ENCODE measurements around the gene ENO1. TPM values are rescaled to one million over a fixed set of nuclear protein-coding genes. Genes with fewer than 3 reads are reported as not detected.

The ENO1 gene
- total and polyA plus RNA-seq, 9 of the 15 experiments (the other 6 are each of a cell fraction or from before 2014, with no cell fraction given): 2,249 to 7,472 (median 2,868) TPM

DNA sequence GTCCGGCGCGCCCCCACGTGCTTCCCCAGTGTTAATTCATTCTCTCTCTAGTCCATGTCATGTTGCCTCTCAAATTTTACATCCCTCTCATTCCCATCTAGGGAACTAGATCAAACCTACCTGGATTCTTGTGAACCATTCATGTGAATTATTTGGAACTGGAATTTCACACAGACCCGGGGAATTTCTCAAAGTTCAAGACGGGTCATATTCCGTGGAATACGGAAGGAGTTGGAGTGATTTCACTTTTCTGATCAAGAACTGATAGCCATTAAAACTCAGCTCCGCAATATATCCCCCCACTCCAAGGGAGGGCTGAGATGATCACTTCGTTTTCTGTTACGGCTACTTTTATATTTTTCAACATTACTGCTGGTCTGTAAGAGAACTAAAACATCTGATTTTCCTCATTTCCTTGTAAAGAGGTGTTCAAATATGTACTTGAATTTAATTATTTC, 1.0 kb upstream of the ENO1 start (continued):
- TF ChIP-seq, protein P1, sequence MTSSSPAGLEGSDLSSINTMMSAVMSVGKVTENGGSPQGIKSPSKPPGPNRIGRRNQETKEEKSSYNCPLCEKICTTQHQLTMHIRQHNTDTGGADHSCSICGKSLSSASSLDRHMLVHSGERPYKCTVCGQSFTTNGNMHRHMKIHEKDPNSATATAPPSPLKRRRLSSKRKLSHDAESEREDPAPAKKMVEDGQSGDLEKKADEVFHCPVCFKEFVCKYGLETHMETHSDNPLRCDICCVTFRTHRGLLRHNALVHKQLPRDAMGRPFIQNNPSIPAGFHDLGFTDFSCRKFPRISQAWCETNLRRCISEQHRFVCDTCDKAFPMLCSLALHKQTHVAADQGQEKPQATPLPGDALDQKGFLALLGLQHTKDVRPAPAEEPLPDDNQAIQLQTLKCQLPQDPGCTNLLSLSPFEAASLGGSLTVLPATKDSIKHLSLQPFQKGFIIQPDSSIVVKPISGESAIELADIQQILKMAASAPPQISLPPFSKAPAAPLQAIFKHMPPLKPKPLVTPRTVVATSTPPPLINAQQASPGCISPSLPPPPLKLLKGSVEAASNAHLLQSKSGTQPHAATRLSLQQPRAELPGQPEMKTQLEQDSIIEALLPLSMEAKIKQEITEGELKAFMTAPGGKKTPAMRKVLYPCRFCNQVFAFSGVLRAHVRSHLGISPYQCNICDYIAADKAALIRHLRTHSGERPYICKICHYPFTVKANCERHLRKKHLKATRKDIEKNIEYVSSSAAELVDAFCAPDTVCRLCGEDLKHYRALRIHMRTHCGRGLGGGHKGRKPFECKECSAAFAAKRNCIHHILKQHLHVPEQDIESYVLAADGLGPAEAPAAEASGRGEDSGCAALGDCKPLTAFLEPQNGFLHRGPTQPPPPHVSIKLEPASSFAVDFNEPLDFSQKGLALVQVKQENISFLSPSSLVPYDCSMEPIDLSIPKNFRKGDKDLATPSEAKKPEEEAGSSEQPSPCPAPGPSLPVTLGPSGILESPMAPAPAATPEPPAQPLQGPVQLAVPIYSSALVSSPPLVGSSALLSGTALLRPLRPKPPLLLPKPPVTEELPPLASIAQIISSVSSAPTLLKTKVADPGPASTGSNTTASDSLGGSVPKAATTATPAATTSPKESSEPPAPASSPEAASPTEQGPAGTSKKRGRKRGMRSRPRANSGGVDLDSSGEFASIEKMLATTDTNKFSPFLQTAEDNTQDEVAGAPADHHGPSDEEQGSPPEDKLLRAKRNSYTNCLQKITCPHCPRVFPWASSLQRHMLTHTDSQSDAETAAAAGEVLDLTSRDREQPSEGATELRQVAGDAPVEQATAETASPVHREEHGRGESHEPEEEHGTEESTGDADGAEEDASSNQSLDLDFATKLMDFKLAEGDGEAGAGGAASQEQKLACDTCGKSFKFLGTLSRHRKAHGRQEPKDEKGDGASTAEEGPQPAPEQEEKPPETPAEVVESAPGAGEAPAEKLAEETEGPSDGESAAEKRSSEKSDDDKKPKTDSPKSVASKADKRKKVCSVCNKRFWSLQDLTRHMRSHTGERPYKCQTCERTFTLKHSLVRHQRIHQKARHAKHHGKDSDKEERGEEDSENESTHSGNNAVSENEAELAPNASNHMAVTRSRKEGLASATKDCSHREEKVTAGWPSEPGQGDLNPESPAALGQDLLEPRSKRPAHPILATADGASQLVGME (CRISPR knock-in tag; IDR thresholded peaks at IDR 0.05): no peak
- TF ChIP-seq ZNF584 (CRISPR knock-in tag; IDR thresholded peaks at IDR 0.05; ENCODE audit: low read depth): no peak
- TF ChIP-seq PHB (CRISPR knock-in tag; IDR thresholded peaks at IDR 0.05): no peak
- no peak for TF ChIP-seq KAT2B (IDR thresholded peaks at IDR 0.05; ENCODE audit: low read depth, low read length)
- no peak for TF ChIP-seq TCF3 (CRISPR knock-in tag; IDR thresholded peaks at IDR 0.05)
- TF ChIP-seq NR4A1 (CRISPR knock-in tag; IDR thresholded peaks at IDR 0.05): no peak
- TF ChIP-seq NR4A1 (tag; IDR thresholded peaks at IDR 0.05): no peak
- TF ChIP-seq SMARCB1 (IDR thresholded peaks at IDR 0.05; ENCODE audit: insufficient read length, low read depth): no peak
- no peak for TF ChIP-seq GABPB1 (CRISPR knock-in tag; IDR thresholded peaks at IDR 0.05)
- no peak for TF ChIP-seq ZFX (CRISPR knock-in tag; IDR thresholded peaks at IDR 0.05)
- TF ChIP-seq SLC30A9 (CRISPR knock-in tag; IDR thresholded peaks at IDR 0.05): no peak
- no peak for TF ChIP-seq NELFE (IDR thresholded peaks at IDR 0.05; ENCODE audit: insufficient read depth, insufficient read length)
- TF ChIP-seq PRPF4 (IDR thresholded peaks at IDR 0.05; ENCODE audit: insufficient read depth, low read depth, low read length, poor library complexity, severe bottlenecking): no peak
- no peak for TF ChIP-seq XRCC3 (IDR thresholded peaks at IDR 0.05)
- no peak for TF ChIP-seq TFAM (CRISPR knock-in tag; conservative IDR thresholded peaks at IDR 0.05)
- TF ChIP-seq NCOA6 (IDR thresholded peaks at IDR 0.05): no peak
- TF ChIP-seq, protein P2, sequence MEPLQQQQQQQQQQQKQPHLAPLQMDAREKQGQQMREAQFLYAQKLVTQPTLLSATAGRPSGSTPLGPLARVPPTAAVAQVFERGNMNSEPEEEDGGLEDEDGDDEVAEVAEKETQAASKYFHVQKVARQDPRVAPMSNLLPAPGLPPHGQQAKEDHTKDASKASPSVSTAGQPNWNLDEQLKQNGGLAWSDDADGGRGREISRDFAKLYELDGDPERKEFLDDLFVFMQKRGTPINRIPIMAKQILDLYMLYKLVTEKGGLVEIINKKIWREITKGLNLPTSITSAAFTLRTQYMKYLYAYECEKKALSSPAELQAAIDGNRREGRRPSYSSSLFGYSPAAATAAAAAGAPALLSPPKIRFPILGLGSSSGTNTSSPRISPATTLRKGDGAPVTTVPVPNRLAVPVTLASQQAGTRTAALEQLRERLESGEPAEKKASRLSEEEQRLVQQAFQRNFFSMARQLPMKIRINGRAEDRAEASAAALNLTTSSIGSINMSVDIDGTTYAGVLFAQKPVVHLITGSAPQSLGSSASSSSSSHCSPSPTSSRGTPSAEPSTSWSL (CRISPR knock-in tag; IDR thresholded peaks at IDR 0.05; ENCODE audit: borderline replicate concordance): no peak
- no peak for TF ChIP-seq U2AF2 (optimal IDR thresholded peaks at IDR 0.05; ENCODE audit: low read depth, low read length)
- TF ChIP-seq SREBF1 (IDR thresholded peaks at IDR 0.05; ENCODE audit: borderline replicate concordance, low read depth, low read length): no peak
- TF ChIP-seq MTA2 (IDR thresholded peaks at IDR 0.05; ENCODE audit: low read depth): no peak
- TF ChIP-seq DIDO1 (tag; IDR thresholded peaks at IDR 0.05; ENCODE audit: low read depth): no peak
